Calu3 (cell line): ENCODE results near the gene DYSF. TPM values are rescaled to one million over a fixed set of nuclear protein-coding genes. Genes with fewer than 3 reads are reported as not detected.

Experiments used
- BruUV-seq: library from RNA; stranded (reverse); fragments of 400-500 nt; replicated peaks from 2 replicates; lab custom pipeline; 2021; lab: Mats Ljungman, UMichigan
- CTCF ChIA-PET: fragments of 300-600 bp; sonication (Branson Sonifier 250); formaldehyde crosslinking; loops from one replicate; lab custom pipeline; 2022; ENCODE audit warnings: antibody characterized with exemption; lab: Charles Lee
- DNase-seq: peaks from one replicate; pipeline ENCODE4 v3.0.0; 2022
- H3K27ac Mint-ChIP-seq: one replicate; pipeline ENCODE4 v1.8.0; 2022; ENCODE audit warnings: mixed read lengths; ENCODE audit not compliant: unreplicated experiment
- H3K27me3 Mint-ChIP-seq: one replicate; pipeline ENCODE4 v1.8.0; 2022; ENCODE audit warnings: mixed read lengths; ENCODE audit not compliant: unreplicated experiment
- H3K36me3 Mint-ChIP-seq: one replicate; pipeline ENCODE4 v1.8.0; 2022; ENCODE audit warnings: mild to moderate bottlenecking, moderate library complexity, mixed read lengths; ENCODE audit not compliant: insufficient read depth, unreplicated experiment
- H3K4me1 Mint-ChIP-seq: one replicate; pipeline ENCODE4 v1.8.0; 2022; ENCODE audit warnings: mild to moderate bottlenecking, low read depth, mixed read lengths; ENCODE audit not compliant: unreplicated experiment
- H3K4me3 Mint-ChIP-seq: one replicate; pipeline ENCODE4 v1.8.0; 2022; ENCODE audit warnings: mild to moderate bottlenecking, low read depth, moderate library complexity, mixed read lengths; ENCODE audit not compliant: unreplicated experiment
- H3K9me3 Mint-ChIP-seq: one replicate; pipeline ENCODE4 v1.8.0; 2022; ENCODE audit warnings: low read depth, mixed read lengths; ENCODE audit not compliant: unreplicated experiment
- intact Hi-C: fragments of 100-400 bp; cut with micrococcal nuclease; formaldehyde crosslinking; loops from one replicate; pipeline ENCODE4 v1.10.0; 2022; ENCODE audit not compliant: unreplicated experiment
- total RNA-seq: library from RNA; stranded (reverse); gene quantifications from 2 replicates; pipeline ENCODE4 v1.2.3, GENCODE V29; 2022
- TF ChIP-seq, protein P1 (sequence below): fragments of 200-600 bp; IDR thresholded peaks from one replicate; pipeline ENCODE4 v1.8.0; 2022; ENCODE audit warnings: antibody characterized with exemption; ENCODE audit not compliant: unreplicated experiment

Gene DYSF
- total RNA-seq, 1 experiment from 2014 or later: 3.2 TPM

DNA sequence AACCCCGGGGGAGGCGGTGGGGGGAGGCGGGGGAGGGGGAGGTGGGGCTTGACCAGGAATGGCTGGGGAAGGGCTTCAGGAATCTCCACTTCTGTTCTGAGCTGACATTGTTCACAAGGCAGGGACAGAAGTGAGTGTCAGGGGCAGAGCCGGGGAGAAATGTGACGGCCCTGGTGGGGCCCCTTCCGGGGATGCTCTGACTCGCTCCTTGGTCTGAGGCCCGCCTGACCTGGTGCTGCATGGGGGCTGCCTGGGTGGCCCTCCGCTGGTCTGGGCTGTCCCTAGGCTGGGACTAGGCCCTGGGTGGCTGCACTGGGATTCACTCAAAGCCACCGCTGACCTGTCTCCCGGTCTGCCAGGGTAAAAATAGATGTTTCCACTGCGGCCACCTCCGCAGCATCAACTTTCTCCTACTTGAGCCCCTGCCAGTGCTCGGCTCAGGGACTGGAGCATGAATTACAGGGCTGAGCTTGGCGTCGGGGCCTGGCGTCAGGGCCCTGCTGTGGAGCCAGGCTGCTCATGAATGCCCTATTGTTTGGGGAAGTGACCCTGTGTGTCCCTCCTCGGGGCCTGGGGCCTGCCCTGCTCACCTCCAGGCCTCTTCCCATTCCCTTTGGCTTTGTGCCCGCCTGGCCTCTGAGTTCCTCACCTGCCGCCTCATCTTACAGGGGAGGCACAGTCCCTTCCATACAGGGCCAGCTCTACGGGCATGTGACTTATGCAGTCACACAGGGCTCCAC, 247.5 kb downstream of the DYSF start:
- Mint-ChIP-seq H3K36me3 (peaks cover 3% of the 10 kb centered on the region), H3K27ac (no peak overlapping the region), H3K9me3 (no peaks in the 10 kb centered on the region), H3K4me1 (no peaks in the 10 kb centered on the region), H3K4me3 (no peak overlapping the region), H3K27me3 (peaks cover 94% of the 10 kb centered on the region)
- CTCF ChIA-PET: no interaction called here
- TF ChIP-seq, protein P1, sequence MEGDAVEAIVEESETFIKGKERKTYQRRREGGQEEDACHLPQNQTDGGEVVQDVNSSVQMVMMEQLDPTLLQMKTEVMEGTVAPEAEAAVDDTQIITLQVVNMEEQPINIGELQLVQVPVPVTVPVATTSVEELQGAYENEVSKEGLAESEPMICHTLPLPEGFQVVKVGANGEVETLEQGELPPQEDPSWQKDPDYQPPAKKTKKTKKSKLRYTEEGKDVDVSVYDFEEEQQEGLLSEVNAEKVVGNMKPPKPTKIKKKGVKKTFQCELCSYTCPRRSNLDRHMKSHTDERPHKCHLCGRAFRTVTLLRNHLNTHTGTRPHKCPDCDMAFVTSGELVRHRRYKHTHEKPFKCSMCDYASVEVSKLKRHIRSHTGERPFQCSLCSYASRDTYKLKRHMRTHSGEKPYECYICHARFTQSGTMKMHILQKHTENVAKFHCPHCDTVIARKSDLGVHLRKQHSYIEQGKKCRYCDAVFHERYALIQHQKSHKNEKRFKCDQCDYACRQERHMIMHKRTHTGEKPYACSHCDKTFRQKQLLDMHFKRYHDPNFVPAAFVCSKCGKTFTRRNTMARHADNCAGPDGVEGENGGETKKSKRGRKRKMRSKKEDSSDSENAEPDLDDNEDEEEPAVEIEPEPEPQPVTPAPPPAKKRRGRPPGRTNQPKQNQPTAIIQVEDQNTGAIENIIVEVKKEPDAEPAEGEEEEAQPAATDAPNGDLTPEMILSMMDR: no peak
- BruUV-seq: no TSS peak
- no peak for DNase-seq
- intact Hi-C loops: no loop called here

DNA sequence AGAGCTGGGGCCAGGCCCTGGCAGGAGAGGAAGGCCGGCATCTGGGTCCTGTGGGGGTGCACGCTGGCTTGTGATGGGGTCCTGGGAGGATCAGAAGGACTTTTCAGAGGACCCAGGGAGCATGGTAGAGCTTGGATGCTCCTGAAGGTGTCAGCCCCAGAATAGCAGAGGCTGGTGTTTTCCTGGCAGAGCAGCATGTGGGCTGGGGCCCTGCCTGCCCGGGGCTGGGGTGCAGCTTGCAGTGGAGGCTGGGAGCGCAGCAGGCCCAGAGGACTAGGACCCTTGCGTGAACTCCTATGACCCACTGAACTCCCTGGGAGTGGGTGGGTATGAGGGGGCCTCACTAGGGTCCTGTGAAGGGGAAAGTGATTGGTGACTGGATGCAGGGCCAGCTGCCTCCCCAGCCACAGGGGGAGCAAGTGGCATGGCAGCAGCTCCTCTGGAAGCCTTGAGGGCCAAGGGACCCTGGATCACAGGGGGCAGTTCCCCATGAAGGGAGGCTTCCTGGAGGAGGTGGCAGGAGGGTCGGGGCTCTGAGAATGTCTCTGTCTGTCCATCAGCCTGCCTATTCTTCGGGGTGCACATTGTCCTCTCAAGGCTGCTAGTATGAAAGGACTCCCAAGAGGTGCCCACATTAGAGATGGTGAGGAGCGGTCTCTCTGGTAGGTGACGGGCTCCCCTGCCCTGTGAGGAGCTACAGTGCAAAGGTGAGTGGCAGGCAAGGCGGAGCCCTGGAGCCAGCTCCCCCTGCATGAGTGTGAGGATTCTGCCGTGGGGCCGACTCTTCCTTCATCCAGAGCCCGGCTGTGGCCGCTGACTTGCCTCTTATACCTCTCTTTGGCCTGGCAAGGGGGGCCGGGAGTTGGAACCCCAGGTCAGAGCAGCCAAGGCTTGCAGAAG, 249.0 kb downstream of the DYSF start:
- H3K4me1 Mint-ChIP-seq: no peaks in the 10 kb centered on the region
- H3K27me3 Mint-ChIP-seq: peaks cover 94% of the 10 kb centered on the region
- CTCF ChIA-PET: no interaction called here
- no peaks in the 10 kb centered on the region for H3K9me3 Mint-ChIP-seq
- H3K36me3 Mint-ChIP-seq: peaks cover 3% of the 10 kb centered on the region
- intact Hi-C loops: no loop called here
- no peak overlapping the region for H3K4me3 Mint-ChIP-seq
- no peak overlapping the region for H3K27ac Mint-ChIP-seq
- no TSS peak for BruUV-seq
- DNase-seq: no peak
- TF ChIP-seq, protein P1: no peak

DNA sequence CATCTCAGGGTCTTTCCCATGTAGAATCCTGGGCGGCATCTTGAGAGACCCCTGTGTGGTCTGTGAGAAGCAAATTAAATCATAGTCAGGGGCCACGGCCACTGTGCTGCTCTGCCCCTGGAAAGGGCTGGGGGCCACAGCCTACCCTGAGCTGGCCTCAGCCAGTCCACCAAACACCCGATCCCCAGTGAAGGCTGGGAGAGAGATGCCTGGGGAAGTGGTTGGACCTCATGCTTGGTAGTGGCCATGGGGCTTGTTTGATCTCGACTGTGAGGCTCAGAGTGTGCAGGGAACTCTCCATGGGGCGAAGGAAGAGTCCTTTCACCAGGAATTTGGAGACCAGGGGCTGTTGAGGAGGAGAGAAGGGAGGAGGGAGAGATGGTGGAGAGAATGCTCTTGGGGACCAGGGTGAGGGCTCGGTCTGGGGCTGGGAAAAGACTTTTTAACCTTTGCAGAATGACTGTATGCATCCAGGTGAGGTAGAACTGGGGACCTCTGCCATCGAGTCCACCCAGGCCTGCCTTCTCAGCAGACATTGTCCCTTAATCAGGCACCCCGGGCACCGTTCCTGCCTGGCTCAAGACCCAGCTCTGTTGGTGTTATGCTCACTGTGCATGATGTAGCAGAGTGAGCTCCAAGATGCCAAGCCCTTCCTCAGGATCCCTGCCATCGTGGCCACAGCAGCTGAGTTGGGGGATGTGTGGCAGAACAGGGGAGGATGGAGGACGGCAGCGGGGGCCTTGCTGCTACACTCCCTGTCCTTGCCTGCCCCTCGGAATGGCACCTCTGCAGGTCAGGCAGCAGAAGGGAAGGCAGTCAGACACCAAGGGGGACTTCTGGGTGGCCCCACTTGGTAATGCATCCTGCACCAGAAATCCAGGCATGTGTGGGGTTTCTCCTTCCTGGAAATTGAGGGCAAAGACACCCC, 249.9 kb downstream of the DYSF start:
- Mint-ChIP-seq H3K36me3 (peaks cover 3% of the 10 kb centered on the region), H3K27me3 (peaks cover 94% of the 10 kb centered on the region), H3K4me1 (no peaks in the 10 kb centered on the region), H3K4me3 (no peak overlapping the region), H3K9me3 (no peaks in the 10 kb centered on the region), H3K27ac (no peak overlapping the region)
- intact Hi-C loops: no loop called here
- CTCF ChIA-PET: no interaction called here
- no peak for DNase-seq
- no TSS peak for BruUV-seq
- TF ChIP-seq, protein P1: no peak

DNA sequence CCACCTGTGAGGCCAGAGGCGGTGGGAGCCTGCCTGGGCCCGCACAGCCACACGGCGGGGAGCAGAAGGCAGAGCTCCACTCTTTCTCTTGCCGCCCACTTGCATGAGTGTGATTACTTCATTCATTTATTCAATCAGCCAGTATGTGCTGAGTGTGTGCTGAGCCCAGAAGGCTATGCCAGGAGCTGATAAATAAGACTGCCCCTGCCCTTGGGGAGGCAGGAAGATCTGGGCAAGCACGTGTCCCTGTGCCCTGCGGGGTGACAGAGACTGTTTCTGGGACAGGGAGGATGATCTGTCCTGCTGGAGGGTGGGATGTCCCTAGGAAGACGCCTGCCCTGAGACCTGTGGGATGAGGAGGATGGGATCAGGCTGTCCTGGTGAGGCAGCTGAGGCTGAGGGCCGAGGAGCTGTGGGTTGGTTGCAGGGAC, 250.8 kb downstream of the DYSF start:
- H3K4me3 Mint-ChIP-seq: no peak overlapping the region
- H3K27ac Mint-ChIP-seq: no peak overlapping the region
- H3K27me3 Mint-ChIP-seq: peaks cover 93% of the 10 kb centered on the region
- DNase-seq: no peak
- no peaks in the 10 kb centered on the region for H3K9me3 Mint-ChIP-seq
- TF ChIP-seq, protein P1: no peak
- peaks cover 3% of the 10 kb centered on the region for H3K36me3 Mint-ChIP-seq
- no peaks in the 10 kb centered on the region for H3K4me1 Mint-ChIP-seq
- no TSS peak for BruUV-seq
- intact Hi-C loops: no loop called here
- CTCF ChIA-PET: no interaction called here
